Inflammatory macrophage treated with lipopolysaccharide for 4 hours (primary cell): ENCODE measurements around the gene UBE2K.
"Not testable (repeated sequence)": the region's sequence is repeated elsewhere in the genome, so short reads cannot be mapped to it uniquely, and the experiment has no call there.

Source experiments
- DNase-seq: peaks from one replicate; pipeline ENCODE4 v3.0.0-alpha.2; 2020

UBE2K gene

GRCh38 chr4:39697740-39698423 lies at the start of gene UBE2K:
TSS of gene UBE2K (plus strand) at chr4:39698136. CDS start at chr4:39698328, 192 bp downstream.
- DNase-seq = peak; percentile 92

- no peak for DNase-seq
Observed at GRCh38 chr4:39648213-39648612, 49.7 kb upstream of the UBE2K start.

- DNase-seq = no peak
Observed at GRCh38 chr4:39648827-39649558, 48.9 kb upstream of the UBE2K start.

- DNase-seq = no peak
Observed at GRCh38 chr4:39649639-39650265, 48.2 kb upstream of the UBE2K start.

GRCh38 chr4:39651586-39651985 lies 46.4 kb upstream of the UBE2K start:
- DNase-seq = not testable (repeated sequence)

- no peak for DNase-seq
Observed at GRCh38 chr4:39655211-39655610, 42.7 kb upstream of the UBE2K start.

- DNase-seq = peak; percentile 70
Observed at GRCh38 chr4:39655876-39656275, 42.1 kb upstream of the UBE2K start.

- DNase-seq = not testable (repeated sequence)
Observed at GRCh38 chr4:39656638-39657037, 41.3 kb upstream of the UBE2K start.

GRCh38 chr4:39657465-39657864 lies 40.5 kb upstream of the UBE2K start:
- peak; percentile 56 for DNase-seq

GRCh38 chr4:39658756-39659155 lies 39.2 kb upstream of the UBE2K start:
- peak; percentile 30 for DNase-seq

GRCh38 chr4:39660045-39660444 lies 37.9 kb upstream of the UBE2K start:
- DNase-seq = peak; percentile 56

GRCh38 chr4:39660757-39661156 lies 37.2 kb upstream of the UBE2K start:
- no peak for DNase-seq

GRCh38 chr4:39662683-39663082 lies 35.3 kb upstream of the UBE2K start:
- no peak for DNase-seq

GRCh38 chr4:39664828-39665731 lies 32.9 kb upstream of the UBE2K start:
- DNase-seq = no peak

GRCh38 chr4:39667706-39668105 lies 30.2 kb upstream of the UBE2K start:
- no peak for DNase-seq

- no peak for DNase-seq
Observed at GRCh38 chr4:39668887-39669286, 29.0 kb upstream of the UBE2K start.

- not testable (repeated sequence) for DNase-seq
Observed at GRCh38 chr4:39670296-39670695, 27.6 kb upstream of the UBE2K start.

- DNase-seq = not testable (repeated sequence)
Observed at GRCh38 chr4:39675681-39676080, 22.3 kb upstream of the UBE2K start.

- not testable (repeated sequence) for DNase-seq
Observed at GRCh38 chr4:39681003-39681402, 16.9 kb upstream of the UBE2K start.

GRCh38 chr4:39682138-39682537 lies 15.8 kb upstream of the UBE2K start:
- peak; percentile 82 for DNase-seq

GRCh38 chr4:39685990-39686389 lies 11.9 kb upstream of the UBE2K start:
- no peak for DNase-seq

GRCh38 chr4:39687014-39687413 lies 10.9 kb upstream of the UBE2K start:
- DNase-seq = peak; percentile 61

- DNase-seq = no peak
Observed at GRCh38 chr4:39689970-39690369, 8.0 kb upstream of the UBE2K start.
